IMR-90 (cell line): Measurements from ENCODE around the gene ZFYVE26. TPM values are rescaled to one million over a fixed set of nuclear protein-coding genes. Genes with fewer than 3 reads are reported as not detected.
"Not testable (repeated sequence)": the region's sequence is repeated elsewhere in the genome, so short reads cannot be mapped to it uniquely, and the experiment has no call there.

Experiments
- ATAC-seq: fragments of 200-7000 bp; cut with Tn5 transposase; 2 replicates; pipeline ENCODE4 v1.9.1; 2020; ENCODE audit warnings: low read depth, mild to moderate bottlenecking, moderate library complexity
- BruUV-seq: library from RNA; stranded (reverse); fragments of 400-500 nt; replicated peaks from 2 replicates; lab custom pipeline; 2021; lab: Mats Ljungman, UMichigan
- CTCF ChIA-PET: fragments of 300-600 bp; formaldehyde crosslinking; extraction: SDS; loops from one replicate; lab custom pipeline; 2021; ENCODE audit warnings: antibody characterized with exemption; lab: Yijun Ruan, JAX
- POLR2A ChIA-PET: fragments of 300-600 bp; sonication (Branson Sonifier 250); formaldehyde crosslinking; loops from one replicate; lab custom pipeline; 2022; ENCODE audit warnings: antibody characterized with exemption; ENCODE audit not compliant: unreplicated experiment; lab: Charles Lee
- DNase-seq: peaks from one replicate; pipeline ENCODE4 v3.0.0; 2013
- H2AFZ ChIP-seq: replicated peaks from 2 replicates; pipeline ENCODE3; 2013; ENCODE audit warnings: low read length, mild to moderate bottlenecking; ENCODE audit not compliant: poor library complexity
- H2AK5ac ChIP-seq: 2 replicates; pipeline ENCODE4 v1.6.1; 2013; ENCODE audit warnings: low read depth, low read length, inconsistent platforms
- H2AK9ac ChIP-seq: replicated peaks from 2 replicates; pipeline ENCODE3; 2013; ENCODE audit warnings: mild to moderate bottlenecking, low read depth, low read length, moderate library complexity; ENCODE audit not compliant: poor library complexity
- H2BK120ac ChIP-seq: 2 replicates; pipeline ENCODE4 v1.6.1; 2013; ENCODE audit warnings: low read depth, low read length, inconsistent platforms
- H2BK15ac ChIP-seq: 3 replicates; pipeline ENCODE4 v1.6.1; 2013; ENCODE audit warnings: low read depth, low read length, inconsistent platforms
- H2BK20ac ChIP-seq: 2 replicates; pipeline ENCODE4 v1.6.1; 2013; ENCODE audit warnings: low read depth, mild to moderate bottlenecking, inconsistent platforms, low read length, moderate library complexity
- H2BK5ac ChIP-seq: 2 replicates; pipeline ENCODE4 v1.6.1; 2013; ENCODE audit warnings: mild to moderate bottlenecking, low read depth, low read length, inconsistent platforms; ENCODE audit not compliant: poor library complexity, severe bottlenecking
- H3K14ac ChIP-seq: replicated peaks from 2 replicates; pipeline ENCODE4 v1.6.1; 2013; ENCODE audit warnings: low read depth, low read length, inconsistent platforms
- H3K18ac ChIP-seq: 2 replicates; pipeline ENCODE4 v1.6.1; 2013; ENCODE audit warnings: low read depth, low read length, control low read depth
- H3K23ac ChIP-seq: 2 replicates; pipeline ENCODE4 v1.6.1; 2013; ENCODE audit warnings: low read depth, low read length, inconsistent platforms
- H3K27ac ChIP-seq: 2 replicates; pipeline ENCODE4 v1.5.1; 2013; ENCODE audit warnings: mild to moderate bottlenecking, control low read depth, low read length; ENCODE audit not compliant: insufficient read depth
- H3K27me3 ChIP-seq: 2 replicates; pipeline ENCODE4 v1.6.1; 2013; ENCODE audit warnings: low read length; ENCODE audit not compliant: control insufficient read depth, insufficient read depth
- H3K36me3 ChIP-seq: 2 replicates; pipeline ENCODE4 v1.6.1; 2013; ENCODE audit warnings: low read length, mixed read lengths; ENCODE audit not compliant: control insufficient read depth, insufficient read depth
- H3K4ac ChIP-seq: 2 replicates; pipeline ENCODE4 v1.6.1; 2013; ENCODE audit warnings: low read depth, low read length, inconsistent platforms
- H3K4me1 ChIP-seq: 2 replicates; pipeline ENCODE4 v1.6.1; 2013; ENCODE audit warnings: low read length, mixed read lengths; ENCODE audit not compliant: control insufficient read depth, insufficient read depth
- H3K4me2 ChIP-seq: 2 replicates; pipeline ENCODE4 v1.6.1; 2013; ENCODE audit warnings: low read depth, mild to moderate bottlenecking, control low read depth, low read length, moderate library complexity
- H3K4me3 ChIP-seq: 2 replicates; pipeline ENCODE4 v1.5.1; 2013; ENCODE audit warnings: low read depth, mild to moderate bottlenecking, control low read depth, low read length, moderate library complexity; ENCODE audit not compliant: insufficient read depth
- H3K56ac ChIP-seq: 2 replicates; pipeline ENCODE4 v1.6.1; 2013; ENCODE audit warnings: low read length, inconsistent platforms; ENCODE audit not compliant: insufficient read depth; ENCODE audit errors: extremely low read depth
- H3K79me1 ChIP-seq, 2 experiments: 2 replicates each; pipeline ENCODE4 v1.6.1; 2013; ENCODE audit warnings: low read length in 2 of 2, inconsistent platforms in 1 of 2, low read depth in 1 of 2
- H3K9ac ChIP-seq: 2 replicates; pipeline ENCODE4 v1.6.1; 2013; ENCODE audit warnings: low read depth, low read length, control low read depth
- H3K9me1 ChIP-seq: 2 replicates; pipeline ENCODE4 v1.6.1; 2013; ENCODE audit warnings: low read length, inconsistent platforms; ENCODE audit not compliant: insufficient read depth
- H3K9me3 ChIP-seq: 2 replicates; pipeline ENCODE4 v1.6.1; 2013; ENCODE audit warnings: low read length; ENCODE audit not compliant: control insufficient read depth, insufficient read depth
- H4K20me1 ChIP-seq: 2 replicates; pipeline ENCODE4 v1.6.1; 2013; ENCODE audit warnings: low read length, inconsistent platforms; ENCODE audit not compliant: insufficient read depth
- H4K5ac ChIP-seq: 2 replicates; pipeline ENCODE4 v1.6.1; 2013; ENCODE audit warnings: mild to moderate bottlenecking, low read depth, low read length, control low read depth
- H4K8ac ChIP-seq, 2 experiments: 2 replicates each; pipeline ENCODE4 v1.6.1; 2013; ENCODE audit warnings: low read depth in 2 of 2, low read length in 2 of 2, control low read depth in 1 of 2, inconsistent platforms in 1 of 2
- H4K91ac ChIP-seq: 2 replicates; pipeline ENCODE4 v1.6.1; 2013; ENCODE audit warnings: low read depth, low read length, inconsistent platforms; ENCODE audit not compliant: insufficient read depth
- WGBS, 2 experiments: methylation state at CpG; one replicate each; pipeline versions ENCODE4 v1.1.5 to v1.1.7; 2013; ENCODE audit warnings: missing lambda C conversion rate in 2 of 2; ENCODE audit not compliant: insufficient read length in 1 of 2; ENCODE audit errors: extremely low coverage in 2 of 2; 5-methylcytosine and 5-hydroxymethylcytosine counted together
- dilution Hi-C: fragments of 300-500 bp; cut with HindIII; formaldehyde crosslinking; loops from one replicate; pipeline ENCODE4 v1.14.3; 2018; ENCODE audit warnings: low sequenced_read_pairs; ENCODE audit not compliant: unreplicated experiment
- in situ Hi-C: fragments of 300-500 bp; cut with MboI; formaldehyde crosslinking; loops from 3 replicates; pipeline ENCODE4 v1.14.3; 2019; ENCODE audit warnings: low sequenced_read_pairs, inconsistent platforms, mixed read lengths
- intact Hi-C: fragments of 100-400 bp; cut with micrococcal nuclease; formaldehyde crosslinking; loops from 2 replicates; pipeline ENCODE4 v1.10.0; 2022
- polyA plus RNA-seq, 3 experiments: library from polyadenylated mRNA; depleted of rRNA; stranded (reverse); fragments of >200 nt; gene quantifications; 2 replicates each; pipeline ENCODE4 v1.2.3, GENCODE V29; 2012; ENCODE audit warnings: low replicate concordance in 1 of 3
- total RNA-seq: library from RNA; depleted of rRNA; stranded (reverse); fragments of >200 nt; gene quantifications from 2 replicates; pipeline ENCODE4 v1.2.3, GENCODE V29; 2012

The ZFYVE26 gene
- total and polyA plus RNA-seq, 2 of the 4 experiments (the other 2 are of a cell fraction), result 6.0 to 11.1 TPM

DNA sequence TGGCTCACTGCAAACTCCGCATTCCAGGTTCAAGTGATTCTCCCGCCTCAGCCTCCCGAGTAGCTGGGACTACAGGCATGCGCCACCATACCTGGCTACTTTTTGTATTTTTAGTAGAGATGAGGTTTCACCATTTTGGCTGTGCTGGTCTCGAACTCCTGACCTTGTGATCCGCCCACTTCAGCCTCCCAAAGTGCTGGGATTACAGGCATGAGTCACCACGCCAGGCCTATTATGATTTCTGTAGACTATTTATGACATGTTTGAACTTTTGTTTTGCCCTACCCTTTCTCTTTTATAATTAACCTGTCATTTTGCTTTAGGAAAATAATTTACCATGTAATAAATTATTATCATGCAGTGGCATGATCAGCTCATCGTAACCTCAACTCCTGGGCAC is 114.9 kb downstream of the ZFYVE26 start, which contains the start of gene RDH12:
TSS of gene RDH12 (plus strand) at position 395 of the 400 bp plus-strand sequence. CDS start 20,757 bp downstream, outside the sequence.
- DNase-seq, H3K18ac ChIP-seq, H2AFZ ChIP-seq, H2AK5ac ChIP-seq, H2AK9ac ChIP-seq, H3K4me3 ChIP-seq, H2BK5ac ChIP-seq, H3K4me1 ChIP-seq, H3K14ac ChIP-seq, POLR2A ChIA-PET, ATAC-seq, H2BK20ac ChIP-seq, H4K8ac ChIP-seq, H3K23ac ChIP-seq, H3K56ac ChIP-seq, H3K4ac ChIP-seq, CTCF ChIA-PET, H4K91ac ChIP-seq, intact Hi-C loops, H4K20me1 ChIP-seq, H3K27me3 ChIP-seq, H2BK120ac ChIP-seq, H3K9me1 ChIP-seq, H4K5ac ChIP-seq, H2BK15ac ChIP-seq, BruUV-seq, H3K27ac ChIP-seq, H3K4me2 ChIP-seq, H3K36me3 ChIP-seq, dilution Hi-C loops, H3K79me1 ChIP-seq, H3K9me3 ChIP-seq, H3K9ac ChIP-seq: not testable (repeated sequence)
- WGBS, 2 experiments, result no CpG with 5 or more reads among the region's 8 CpGs
- in situ Hi-C loops, result loop anchor here (5.0 to 25.0 kb wide), 2 partner anchors 114 to 264 kb away; no protein-coding TSS in a partner anchor
